ENCODE data around the gene LAMA3. TPM values are rescaled to one million over a fixed set of nuclear protein-coding genes. Genes with fewer than 3 reads are reported as not detected.

LAMA3 gene
- polyA plus RNA-seq, 1 donor = 48.8 TPM

DNA sequence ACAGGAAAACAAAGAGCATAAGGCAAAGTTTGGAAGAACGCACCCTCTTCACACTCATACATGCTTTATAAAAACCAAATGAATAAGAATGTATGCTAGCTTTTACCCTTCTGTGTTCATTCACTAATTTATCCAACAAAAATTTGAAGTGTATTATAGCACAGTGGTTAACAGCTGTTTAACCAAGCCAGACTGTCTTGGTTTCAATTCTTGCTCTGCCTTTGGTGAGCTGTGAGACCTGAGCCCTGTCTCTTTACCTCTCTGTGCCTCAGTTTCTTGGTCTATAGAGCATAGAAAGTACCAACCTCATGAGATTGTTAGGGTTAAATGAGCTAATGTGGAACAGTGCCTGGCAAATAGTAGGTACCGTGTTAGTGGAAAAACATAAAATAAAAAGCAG is 220.8 kb downstream of the LAMA3 start:
- WGBS (ENCODE audit: insufficient coverage, low lambda C conversion rate) = 67% methylated on average over 1 of the region's 2 CpGs
- Histone ChIP-seq H3K36me3 (ENCODE audit: control insufficient read depth, insufficient read depth, low read length) (peaks cover 32% of the 10 kb centered on the region), H3K4me1 (ENCODE audit: control insufficient read depth, insufficient read depth, low read length) (no peaks in the 10 kb centered on the region), H3K27me3 (ENCODE audit: control insufficient read depth, insufficient read depth, low read length) (no peaks in the 10 kb centered on the region), H3K4me3 (ENCODE audit: low read length) (no peak overlapping the region), H3K27ac (ENCODE audit: low read length) (no peak overlapping the region), H3K9me3 (ENCODE audit: control insufficient read depth, low read depth, low read length) (no peaks in the 10 kb centered on the region)
- DNase-seq = no peak

DNA sequence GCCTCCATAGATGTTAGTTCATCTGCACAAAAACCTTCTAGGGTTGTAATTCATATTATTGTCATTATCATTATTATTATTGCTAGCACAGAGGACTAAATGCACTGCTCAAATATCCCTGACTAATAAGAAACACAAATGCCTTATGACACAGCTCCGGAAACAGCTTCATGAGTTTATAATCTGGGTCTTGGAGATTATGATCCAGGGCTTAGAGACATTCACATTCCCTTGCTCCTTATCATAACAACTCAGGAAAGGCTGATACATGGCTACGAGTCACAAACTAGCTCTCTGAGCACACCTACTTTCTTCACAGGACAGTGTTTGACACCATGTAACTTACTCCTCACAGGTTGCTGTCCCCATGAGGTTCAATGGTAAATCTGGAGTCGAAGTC is 223.1 kb downstream of the LAMA3 start:
- WGBS (ENCODE audit: insufficient coverage, low lambda C conversion rate) = no CpG with 5 or more reads among the region's 3 CpGs

DNA sequence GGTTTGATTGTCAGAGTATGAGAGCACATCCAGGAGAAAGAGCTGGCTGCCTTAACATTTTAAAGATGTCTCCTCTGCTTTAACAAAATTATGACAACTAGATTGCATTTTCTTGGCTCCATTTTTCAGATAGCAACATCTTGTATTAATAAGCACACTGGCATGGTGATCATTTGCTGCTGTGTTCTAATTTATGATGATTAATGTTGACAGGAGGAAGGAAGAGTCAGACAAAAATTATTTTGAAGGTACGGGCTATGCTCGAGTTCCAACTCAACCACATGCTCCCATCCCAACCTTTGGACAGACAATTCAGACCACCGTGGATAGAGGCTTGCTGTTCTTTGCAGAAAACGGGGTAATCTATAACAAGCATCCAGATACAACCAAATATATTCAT is 227.1 kb downstream of the LAMA3 start:
- Histone ChIP-seq H3K4me3 (ENCODE audit: low read length) (no peak overlapping the region), H3K9me3 (ENCODE audit: control insufficient read depth, low read depth, low read length) (no peaks in the 10 kb centered on the region), H3K4me1 (ENCODE audit: control insufficient read depth, insufficient read depth, low read length) (no peaks in the 10 kb centered on the region), H3K36me3 (ENCODE audit: control insufficient read depth, insufficient read depth, low read length) (peaks cover 20% of the 10 kb centered on the region), H3K27me3 (ENCODE audit: control insufficient read depth, insufficient read depth, low read length) (no peaks in the 10 kb centered on the region), H3K27ac (ENCODE audit: low read length) (no peak overlapping the region)
- no CpG with 5 or more reads among the region's 4 CpGs for WGBS (ENCODE audit: insufficient coverage, low lambda C conversion rate)
- no peak for DNase-seq

More for the DNA sequence above, 223.1 kb downstream of the LAMA3 start:
- DNase-seq = no peak
- Histone ChIP-seq H3K4me3 (ENCODE audit: low read length) (no peak overlapping the region), H3K27ac (ENCODE audit: low read length) (no peak overlapping the region), H3K4me1 (ENCODE audit: control insufficient read depth, insufficient read depth, low read length) (no peaks in the 10 kb centered on the region), H3K9me3 (ENCODE audit: control insufficient read depth, low read depth, low read length) (no peaks in the 10 kb centered on the region), H3K27me3 (ENCODE audit: control insufficient read depth, insufficient read depth, low read length) (no peaks in the 10 kb centered on the region), H3K36me3 (ENCODE audit: control insufficient read depth, insufficient read depth, low read length) (peaks cover 30% of the 10 kb centered on the region)

DNA sequence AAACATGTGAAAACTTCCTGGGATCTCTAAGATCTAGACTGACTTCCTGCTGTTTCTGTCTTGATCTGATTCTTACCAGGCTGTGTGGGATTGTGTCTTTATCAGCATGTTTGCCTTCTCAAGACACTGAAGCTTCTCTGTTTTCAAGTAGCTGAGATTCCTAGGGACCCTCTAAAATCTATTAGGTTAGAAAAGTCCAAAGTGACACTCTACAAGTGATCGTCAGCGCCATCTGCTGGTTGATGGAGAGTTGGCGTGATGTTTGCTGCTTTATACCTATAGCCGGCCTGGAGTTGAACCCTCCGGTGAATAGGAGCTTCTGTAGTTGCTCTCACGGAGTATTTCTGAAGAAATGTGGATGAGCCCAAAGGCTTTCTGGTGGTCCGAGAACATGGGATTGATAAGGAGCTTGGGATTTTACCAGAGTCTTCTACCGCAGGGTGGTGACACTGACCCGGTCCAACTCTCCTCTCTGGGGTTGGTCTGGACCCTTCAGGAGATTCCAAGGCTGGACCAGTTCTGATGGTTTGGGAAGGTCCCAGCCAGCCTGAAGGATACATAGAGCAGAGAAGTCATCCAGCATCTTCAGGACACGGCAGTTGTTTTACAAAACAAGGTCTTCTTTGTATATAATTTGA is 229.3 kb downstream of the LAMA3 start:
- H3K27me3 ChIP-seq (ENCODE audit: control insufficient read depth, insufficient read depth, low read length) = no peaks in the 10 kb centered on the region
- no peaks in the 10 kb centered on the region for H3K9me3 ChIP-seq (ENCODE audit: control insufficient read depth, low read depth, low read length)
- no peak overlapping the region for H3K27ac ChIP-seq (ENCODE audit: low read length)
- H3K4me3 ChIP-seq (ENCODE audit: low read length) = no peak overlapping the region
- no peaks in the 10 kb centered on the region for H3K4me1 ChIP-seq (ENCODE audit: control insufficient read depth, insufficient read depth, low read length)
- WGBS (ENCODE audit: insufficient coverage, low lambda C conversion rate) = 60% methylated on average over 1 of the region's 10 CpGs
- H3K36me3 ChIP-seq (ENCODE audit: control insufficient read depth, insufficient read depth, low read length) = peaks cover 16% of the 10 kb centered on the region
- peak; percentile 42 to 56 for DNase-seq

DNA sequence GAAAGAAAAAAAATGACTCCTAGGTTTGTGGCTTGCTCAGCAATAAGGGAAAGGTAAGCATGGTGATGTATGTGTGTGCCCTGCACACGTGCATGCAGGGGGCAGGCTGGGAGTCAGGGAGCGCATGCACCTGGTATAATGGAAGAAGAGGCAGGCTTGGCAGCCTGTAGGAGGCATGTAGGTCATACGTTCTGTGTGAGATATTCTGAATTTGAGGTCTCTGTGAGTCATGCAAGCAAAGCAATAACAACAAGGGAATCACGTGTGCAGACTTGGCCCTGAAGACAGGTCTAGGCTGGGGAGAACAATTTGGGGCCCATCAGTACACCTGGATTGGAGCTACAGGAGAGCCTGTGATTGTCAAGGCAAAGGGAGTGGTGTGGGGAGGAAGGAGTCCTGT is 230.8 kb downstream of the LAMA3 start:
- Histone ChIP-seq H3K4me3 (ENCODE audit: low read length) (no peak overlapping the region), H3K27ac (ENCODE audit: low read length) (no peak overlapping the region), H3K27me3 (ENCODE audit: control insufficient read depth, insufficient read depth, low read length) (no peaks in the 10 kb centered on the region), H3K36me3 (ENCODE audit: control insufficient read depth, insufficient read depth, low read length) (peaks cover 13% of the 10 kb centered on the region), H3K9me3 (ENCODE audit: control insufficient read depth, low read depth, low read length) (no peaks in the 10 kb centered on the region), H3K4me1 (ENCODE audit: control insufficient read depth, insufficient read depth, low read length) (no peaks in the 10 kb centered on the region)
- no peak for DNase-seq
- WGBS (ENCODE audit: insufficient coverage, low lambda C conversion rate) = no CpG with 5 or more reads among the region's 4 CpGs

DNA sequence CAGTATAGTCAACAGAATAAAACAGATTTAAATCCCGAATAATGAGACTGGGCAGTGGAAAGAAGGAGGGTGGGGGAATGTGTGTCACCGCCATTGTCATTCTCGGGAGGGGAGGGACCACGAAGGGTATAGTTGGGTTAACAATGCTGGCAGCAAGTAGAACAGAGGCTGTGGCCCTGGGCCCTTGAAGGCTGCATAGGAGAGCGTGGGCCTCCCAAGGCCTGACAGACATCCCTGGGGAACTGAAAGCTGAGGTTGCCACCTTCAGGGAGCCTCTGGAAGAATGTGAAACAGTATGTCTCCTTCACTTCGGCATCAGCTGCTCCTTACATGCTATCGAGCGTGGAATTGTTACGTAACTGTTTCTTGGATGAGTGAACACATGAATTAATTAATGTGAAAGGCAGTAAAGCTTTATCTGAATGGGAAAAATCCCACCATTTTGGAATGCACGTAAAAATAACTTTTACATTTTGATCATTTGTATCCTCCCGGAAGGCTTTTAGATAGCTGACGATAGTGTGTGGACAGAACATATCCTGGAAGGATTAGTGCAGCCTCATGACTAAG is 232.5 kb downstream of the LAMA3 start:
- Histone ChIP-seq H3K4me1 (ENCODE audit: control insufficient read depth, insufficient read depth, low read length) (no peaks in the 10 kb centered on the region), H3K36me3 (ENCODE audit: control insufficient read depth, insufficient read depth, low read length) (peaks cover 19% of the 10 kb centered on the region), H3K27me3 (ENCODE audit: control insufficient read depth, insufficient read depth, low read length) (no peaks in the 10 kb centered on the region), H3K4me3 (ENCODE audit: low read length) (no peak overlapping the region), H3K27ac (ENCODE audit: low read length) (no peak overlapping the region), H3K9me3 (ENCODE audit: control insufficient read depth, low read depth, low read length) (no peaks in the 10 kb centered on the region)
- WGBS (ENCODE audit: insufficient coverage, low lambda C conversion rate) = 93% methylated on average over 3 of the region's 12 CpGs
- DNase-seq = no peak

DNA sequence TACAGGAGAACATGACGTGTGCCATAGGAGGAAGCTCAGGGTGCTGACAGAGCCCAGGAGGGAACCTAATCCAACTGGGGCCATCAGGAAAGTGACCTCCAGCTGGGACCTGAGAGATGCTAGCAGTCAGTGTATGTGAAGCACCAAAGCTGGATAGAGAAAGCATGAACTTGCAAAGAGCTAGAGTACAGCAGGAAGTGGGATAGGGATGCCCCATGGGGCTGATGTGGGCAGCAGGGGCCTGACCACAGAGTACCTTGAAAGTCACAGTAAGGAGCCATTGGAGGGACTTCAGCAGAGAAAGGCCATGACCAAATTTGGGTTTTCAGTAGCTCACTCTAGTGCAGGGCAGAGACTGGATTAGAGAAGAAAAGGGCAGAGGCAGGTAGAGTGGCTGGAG is 233.7 kb downstream of the LAMA3 start:
- no peak overlapping the region for H3K4me3 ChIP-seq (ENCODE audit: low read length)
- H3K36me3 ChIP-seq (ENCODE audit: control insufficient read depth, insufficient read depth, low read length) = peaks cover 19% of the 10 kb centered on the region
- no peak overlapping the region for H3K27ac ChIP-seq (ENCODE audit: low read length)
- H3K9me3 ChIP-seq (ENCODE audit: control insufficient read depth, low read depth, low read length) = no peaks in the 10 kb centered on the region
- no CpG with 5 or more reads among the region's 1 CpG for WGBS (ENCODE audit: insufficient coverage, low lambda C conversion rate)
- no peaks in the 10 kb centered on the region for H3K4me1 ChIP-seq (ENCODE audit: control insufficient read depth, insufficient read depth, low read length)
- H3K27me3 ChIP-seq (ENCODE audit: control insufficient read depth, insufficient read depth, low read length) = no peaks in the 10 kb centered on the region
- no peak for DNase-seq

DNA sequence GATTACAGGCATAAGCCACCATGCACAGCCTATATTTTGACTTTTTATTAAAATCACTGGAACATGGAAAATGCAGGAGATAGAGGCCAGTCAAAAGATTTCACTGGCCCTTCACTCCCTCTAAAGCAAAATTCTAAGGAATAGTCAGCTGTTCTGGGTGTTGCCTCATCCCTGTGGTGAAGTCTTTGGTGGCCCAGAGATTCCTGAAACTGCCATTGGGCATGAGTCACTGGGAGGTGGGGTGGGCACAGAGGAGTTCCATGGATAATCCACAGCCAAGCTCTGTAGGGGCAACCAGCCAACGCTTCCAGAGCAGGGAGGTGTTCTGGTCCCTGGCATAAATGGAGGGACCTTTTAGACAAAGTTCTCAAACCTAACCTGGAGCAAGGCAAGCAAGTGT is 235.6 kb downstream of the LAMA3 start:
- Histone ChIP-seq H3K4me1 (ENCODE audit: control insufficient read depth, insufficient read depth, low read length) (no peaks in the 10 kb centered on the region), H3K27ac (ENCODE audit: low read length) (no peak overlapping the region), H3K27me3 (ENCODE audit: control insufficient read depth, insufficient read depth, low read length) (no peaks in the 10 kb centered on the region), H3K36me3 (ENCODE audit: control insufficient read depth, insufficient read depth, low read length) (peaks cover 26% of the 10 kb centered on the region), H3K9me3 (ENCODE audit: control insufficient read depth, low read depth, low read length) (no peaks in the 10 kb centered on the region), H3K4me3 (ENCODE audit: low read length) (no peak overlapping the region)
- DNase-seq = no peak
- WGBS (ENCODE audit: insufficient coverage, low lambda C conversion rate) = no CpG with 5 or more reads among the region's 1 CpG

DNA sequence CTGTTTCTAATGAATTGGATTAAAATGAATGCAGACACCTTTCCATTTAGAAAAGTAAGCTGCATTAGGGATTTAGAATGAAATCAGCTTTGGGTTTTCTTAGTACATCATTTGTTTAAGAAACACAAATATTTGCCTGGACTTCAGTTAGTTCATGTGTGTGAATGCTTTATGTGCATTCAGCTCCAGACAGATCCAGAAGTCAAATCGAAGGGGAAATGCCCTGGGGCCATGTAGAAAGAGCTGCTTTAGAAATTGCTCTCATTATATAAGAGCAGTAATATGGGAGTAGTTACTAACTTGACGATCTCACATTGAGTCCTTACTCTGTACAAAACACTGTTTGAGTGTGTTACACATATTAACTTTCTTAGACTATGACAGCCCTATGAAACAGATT is 237.3 kb downstream of the LAMA3 start:
- WGBS (ENCODE audit: insufficient coverage, low lambda C conversion rate) = no CpG with 5 or more reads among the region's 2 CpGs
- H3K4me1 ChIP-seq (ENCODE audit: control insufficient read depth, insufficient read depth, low read length) = no peaks in the 10 kb centered on the region
- H3K4me3 ChIP-seq (ENCODE audit: low read length) = no peak overlapping the region
- H3K9me3 ChIP-seq (ENCODE audit: control insufficient read depth, low read depth, low read length) = no peaks in the 10 kb centered on the region
- no peak for DNase-seq
- no peak overlapping the region for H3K27ac ChIP-seq (ENCODE audit: low read length)
- H3K36me3 ChIP-seq (ENCODE audit: control insufficient read depth, insufficient read depth, low read length) = peaks cover 26% of the 10 kb centered on the region
- H3K27me3 ChIP-seq (ENCODE audit: control insufficient read depth, insufficient read depth, low read length) = no peaks in the 10 kb centered on the region

DNA sequence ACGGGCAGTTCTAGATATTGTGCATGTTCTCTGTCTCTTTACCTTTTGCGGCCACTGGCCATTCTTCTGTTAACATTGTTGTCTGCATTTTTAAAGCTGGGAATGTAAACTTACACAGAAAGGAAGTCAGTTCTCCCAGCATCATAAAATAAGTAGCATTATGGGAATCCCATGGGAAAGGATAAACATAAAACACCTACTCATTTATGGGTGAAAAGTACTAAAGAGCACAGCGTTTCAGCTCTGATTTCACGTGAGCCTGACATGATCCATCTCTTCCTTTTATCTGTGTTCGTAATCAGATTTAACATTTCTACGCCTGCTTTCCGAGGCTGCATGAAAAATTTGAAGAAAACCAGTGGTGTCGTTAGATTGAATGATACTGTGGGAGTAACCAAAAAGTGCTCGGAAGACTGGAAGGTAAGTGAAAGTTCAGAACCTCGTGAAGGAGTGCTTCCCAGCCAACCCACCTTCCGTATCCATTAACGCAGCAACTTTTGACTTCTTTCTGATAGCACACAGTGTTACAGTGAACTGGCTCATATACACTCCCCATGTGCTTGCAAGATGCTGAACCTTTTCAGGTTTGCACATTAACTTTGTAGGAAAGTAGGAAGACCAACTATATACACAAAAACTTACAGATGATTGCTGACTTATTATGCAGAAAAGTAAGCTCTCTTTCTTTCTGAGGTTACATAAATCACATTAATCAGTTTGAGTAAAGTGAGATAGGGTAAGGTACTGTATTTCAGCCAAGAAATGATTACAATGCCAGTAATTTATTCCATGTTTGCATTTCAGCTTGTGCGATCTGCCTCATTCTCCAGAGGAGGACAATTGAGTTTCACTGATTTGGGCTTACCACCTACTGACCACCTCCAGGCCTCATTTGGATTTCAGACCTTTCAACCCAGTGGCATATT is 238.8 kb downstream of the LAMA3 start:
- H3K4me1 ChIP-seq (ENCODE audit: control insufficient read depth, insufficient read depth, low read length) = no peaks in the 10 kb centered on the region
- H3K27ac ChIP-seq (ENCODE audit: low read length) = no peak overlapping the region
- no peaks in the 10 kb centered on the region for H3K9me3 ChIP-seq (ENCODE audit: control insufficient read depth, low read depth, low read length)
- no peaks in the 10 kb centered on the region for H3K27me3 ChIP-seq (ENCODE audit: control insufficient read depth, insufficient read depth, low read length)
- WGBS (ENCODE audit: insufficient coverage, low lambda C conversion rate) = 76% methylated on average over 9 of the region's 13 CpGs
- no peak for DNase-seq
- H3K4me3 ChIP-seq (ENCODE audit: low read length) = no peak overlapping the region
- H3K36me3 ChIP-seq (ENCODE audit: control insufficient read depth, insufficient read depth, low read length) = peaks cover 36% of the 10 kb centered on the region

Data from large intestine (tissue), 3 donors.